ENCODE data around the gene FGGY.

The FGGY gene

GRCh38 chr1:59481881-59482505, 185.1 kb downstream of the FGGY start:
- Histone ChIP-seq H3K4me2 (ENCODE audit: insufficient read depth, low read length) (no peak overlapping the region), H3K4me3 (ENCODE audit: low read depth in 1 of 2, low read length in 2 of 2) (no peak overlapping the region), H3K9ac (ENCODE audit: low read depth, low read length) (no peak overlapping the region), H3K4me1 (ENCODE audit: insufficient read depth, low read length) (peaks cover 32% of the 10 kb centered on the region), H3K79me2 (ENCODE audit: insufficient read depth, low read length) (no peaks in the 10 kb centered on the region), H3K27ac (ENCODE audit: low read length) (no peak overlapping the region), H3K9me3 (ENCODE audit: insufficient read depth, low read length, severe bottlenecking) (no peaks in the 10 kb centered on the region), H3K36me3 (ENCODE audit: insufficient read depth, low read length) (no peaks in the 10 kb centered on the region), H3K27me3 (ENCODE audit: insufficient read depth, low read length, poor library complexity) (no peaks in the 10 kb centered on the region), H4K20me1 (ENCODE audit: insufficient read depth, low read length) (no peaks in the 10 kb centered on the region), H2AFZ (ENCODE audit: low read depth, low read length) (no peak overlapping the region)
- DNase-seq (no peak), ATAC-seq (ENCODE audit: insufficient read depth, low read depth) (no peak)
- TF ChIP-seq EZH2 (IDR thresholded peaks at IDR 0.05; ENCODE audit: borderline replicate concordance, low read depth, low read length, severe bottlenecking) (no peak), CTCF (IDR thresholded peaks at IDR 0.05; ENCODE audit: borderline replicate concordance, extremely low read depth, low read length, poor library complexity, severe bottlenecking) (no peak)

- Histone ChIP-seq H3K4me1 (ENCODE audit: insufficient read depth, low read length) (peaks cover 22% of the 10 kb centered on the region), H3K4me2 (ENCODE audit: insufficient read depth, low read length) (no peak overlapping the region), H4K20me1 (ENCODE audit: insufficient read depth, low read length) (no peaks in the 10 kb centered on the region), H2AFZ (ENCODE audit: low read depth, low read length) (no peak overlapping the region), H3K9ac (ENCODE audit: low read depth, low read length) (no peak overlapping the region), H3K27me3 (ENCODE audit: insufficient read depth, low read length, poor library complexity) (no peaks in the 10 kb centered on the region), H3K4me3 (ENCODE audit: low read depth in 1 of 2, low read length in 2 of 2) (no peak overlapping the region), H3K36me3 (ENCODE audit: insufficient read depth, low read length) (no peaks in the 10 kb centered on the region), H3K27ac (ENCODE audit: low read length) (no peak overlapping the region), H3K79me2 (ENCODE audit: insufficient read depth, low read length) (no peaks in the 10 kb centered on the region), H3K9me3 (ENCODE audit: insufficient read depth, low read length, severe bottlenecking) (no peaks in the 10 kb centered on the region)
- DNase-seq (no peak), ATAC-seq (ENCODE audit: insufficient read depth, low read depth) (no peak)
- TF ChIP-seq EZH2 (IDR thresholded peaks at IDR 0.05; ENCODE audit: borderline replicate concordance, low read depth, low read length, severe bottlenecking) (no peak), CTCF (IDR thresholded peaks at IDR 0.05; ENCODE audit: borderline replicate concordance, extremely low read depth, low read length, poor library complexity, severe bottlenecking) (no peak)
Observed at GRCh38 chr1:59482986-59483385, 186.1 kb downstream of the FGGY start.

DNA sequence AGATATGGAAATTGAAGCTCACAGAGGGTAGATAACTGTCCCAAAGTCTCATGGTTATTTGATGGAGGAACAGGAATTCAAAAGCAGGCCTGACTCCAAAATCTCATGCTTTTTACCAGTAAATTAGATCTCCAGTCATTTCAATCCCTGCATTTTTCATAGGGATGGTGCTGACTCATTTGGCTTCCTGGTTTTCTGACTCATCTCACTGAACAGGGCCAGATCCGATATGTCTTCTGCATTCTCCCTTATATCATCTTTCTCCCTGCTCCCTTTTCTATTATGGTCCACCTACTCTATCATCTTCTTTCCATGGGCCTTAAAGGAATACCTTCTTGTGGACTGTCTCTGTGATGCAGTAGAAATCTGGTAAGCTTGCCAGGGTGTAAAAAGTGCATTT, 187.2 kb downstream of the FGGY start:
- Histone ChIP-seq H3K4me3 (ENCODE audit: low read depth in 1 of 2, low read length in 2 of 2) (no peak overlapping the region), H3K9ac (ENCODE audit: low read depth, low read length) (no peak overlapping the region), H3K79me2 (ENCODE audit: insufficient read depth, low read length) (no peaks in the 10 kb centered on the region), H4K20me1 (ENCODE audit: insufficient read depth, low read length) (no peaks in the 10 kb centered on the region), H3K27ac (ENCODE audit: low read length) (no peak overlapping the region), H3K27me3 (ENCODE audit: insufficient read depth, low read length, poor library complexity) (no peaks in the 10 kb centered on the region), H2AFZ (ENCODE audit: low read depth, low read length) (no peak overlapping the region), H3K36me3 (ENCODE audit: insufficient read depth, low read length) (no peaks in the 10 kb centered on the region), H3K9me3 (ENCODE audit: insufficient read depth, low read length, severe bottlenecking) (no peaks in the 10 kb centered on the region), H3K4me1 (ENCODE audit: insufficient read depth, low read length) (peaks cover 11% of the 10 kb centered on the region), H3K4me2 (ENCODE audit: insufficient read depth, low read length) (no peak overlapping the region)
- DNase-seq (no peak), ATAC-seq (ENCODE audit: insufficient read depth, low read depth) (no peak)
- TF ChIP-seq CTCF (IDR thresholded peaks at IDR 0.05; ENCODE audit: borderline replicate concordance, extremely low read depth, low read length, poor library complexity, severe bottlenecking) (no peak), EZH2 (IDR thresholded peaks at IDR 0.05; ENCODE audit: borderline replicate concordance, low read depth, low read length, severe bottlenecking) (no peak)

All from DND-41 (cell line).